MM.1S (cell line): ENCODE measurements around the gene TES.

Experiments used
- DNase-seq: peaks from one replicate; pipeline ENCODE4 v3.0.0-alpha.2; 2015
- H2AFZ ChIP-seq: fragments of 300-600 bp; sonication (generic); 2 replicates; pipeline ENCODE4 v1.6.0; 2016; ENCODE audit warnings: antibody characterized with exemption, low read length
- H3F3A ChIP-seq: fragments of 300-600 bp; sonication (generic); 2 replicates; pipeline ENCODE4 v1.6.1; 2016; ENCODE audit warnings: mild to moderate bottlenecking, antibody characterized with exemption, low read length, moderate library complexity, mixed read lengths; ENCODE audit not compliant: insufficient read depth
- H3K27ac ChIP-seq: fragments of 300-600 bp; sonication (generic); 2 replicates; pipeline ENCODE4 v1.5.1; 2016; ENCODE audit warnings: mild to moderate bottlenecking, low read length
- H3K27me3 ChIP-seq: fragments of 300-600 bp; sonication (generic); replicated peaks from 2 replicates; pipeline ENCODE4 v1.6.0; 2016; ENCODE audit warnings: low read length; ENCODE audit not compliant: insufficient read depth
- H3K36me3 ChIP-seq: fragments of 300-600 bp; sonication (generic); replicated peaks from 2 replicates; pipeline ENCODE4 v1.6.1; 2016; ENCODE audit warnings: mild to moderate bottlenecking, low read length, mixed read lengths; ENCODE audit not compliant: insufficient read depth
- H3K4me1 ChIP-seq: fragments of 300-600 bp; sonication (generic); 2 replicates; pipeline ENCODE4 v1.6.1; 2016; ENCODE audit warnings: low read length, mixed read lengths
- H3K4me2 ChIP-seq: fragments of 300-600 bp; sonication (generic); 2 replicates; pipeline ENCODE4 v1.6.0; 2016; ENCODE audit warnings: low read depth, low read length
- H3K4me3 ChIP-seq: fragments of 300-600 bp; sonication (generic); 2 replicates; pipeline ENCODE4 v1.5.1; 2016; ENCODE audit warnings: low read length, mixed read lengths
- H3K79me2 ChIP-seq: fragments of 300-600 bp; sonication (generic); 2 replicates; pipeline ENCODE4 v1.6.1; 2016; ENCODE audit warnings: mixed run types, low read length, mixed read lengths
- H3K9ac ChIP-seq: fragments of 300-600 bp; sonication (generic); 2 replicates; pipeline ENCODE4 v1.6.1; 2016; ENCODE audit warnings: low read length, mixed read lengths
- H3K9me2 ChIP-seq: fragments of 300-600 bp; sonication (generic); replicated peaks from 2 replicates; pipeline ENCODE4 v1.6.1; 2016; ENCODE audit warnings: mild to moderate bottlenecking, low read length, mixed read lengths; ENCODE audit not compliant: insufficient read depth
- H3K9me3 ChIP-seq: fragments of 300-600 bp; sonication (generic); replicated peaks from 2 replicates; pipeline ENCODE4 v1.6.1; 2016; ENCODE audit warnings: mild to moderate bottlenecking, low read length, mixed read lengths; ENCODE audit not compliant: insufficient read depth
- H4K20me1 ChIP-seq: fragments of 300-600 bp; sonication (generic); 2 replicates; pipeline ENCODE4 v1.6.1; 2016; ENCODE audit warnings: mild to moderate bottlenecking, low read length, moderate library complexity, mixed read lengths; ENCODE audit not compliant: insufficient read depth
- EZH2 ChIP-seq: fragments of 300-600 bp; sonication (generic); optimal IDR thresholded peaks from 2 replicates; pipeline ENCODE3; 2017; ENCODE audit warnings: low read depth, mild to moderate bottlenecking, antibody characterized with exemption, low read length, mixed read lengths
- EZH2phosphoT487 ChIP-seq: fragments of 300-600 bp; sonication (generic); IDR thresholded peaks from 2 replicates; pipeline ENCODE4 v1.6.1; 2018; ENCODE audit warnings: antibody characterized with exemption, low read length
- TF ChIP-seq, protein P1 (sequence below): fragments of 300-600 bp; sonication (generic); IDR thresholded peaks from 2 replicates; pipeline ENCODE4 v1.5.1; 2016; ENCODE audit warnings: antibody characterized with exemption, low read length, mixed read lengths

TES gene

DNA sequence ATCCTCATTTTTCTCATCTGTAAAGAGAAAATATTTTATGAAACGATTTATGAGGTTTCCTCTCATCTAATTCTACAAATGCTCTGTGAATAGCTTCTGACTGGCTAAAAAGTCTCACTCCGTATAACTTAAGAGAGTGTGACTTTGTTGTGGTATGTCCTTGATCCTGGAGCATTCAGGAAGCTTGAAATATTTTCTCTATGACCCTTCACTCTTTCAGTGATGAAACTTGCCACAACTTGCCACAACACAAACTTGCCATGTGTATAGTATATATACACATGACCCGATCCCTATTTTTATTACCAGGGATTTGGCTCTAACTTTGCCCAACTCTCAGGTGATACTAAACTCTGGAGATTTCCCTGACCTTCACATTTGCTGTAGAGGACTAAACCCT is 74.1 kb downstream of the TES start:
- Histone ChIP-seq H3K4me2 (no peak overlapping the region), H3K27me3 (no peaks in the 10 kb centered on the region), H3K9me3 (no peaks in the 10 kb centered on the region), H3K9ac (no peak overlapping the region), H3K4me1 (no peaks in the 10 kb centered on the region), H4K20me1 (no peaks in the 10 kb centered on the region), H3K27ac (no peak overlapping the region), H3K9me2 (no peaks in the 10 kb centered on the region), H3K36me3 (no peaks in the 10 kb centered on the region), H2AFZ (no peak overlapping the region), H3K79me2 (no peaks in the 10 kb centered on the region), H3F3A (no peaks in the 10 kb centered on the region), H3K4me3 (no peak overlapping the region)
- TF ChIP-seq EZH2phosphoT487 = no peak
- no peak for TF ChIP-seq EZH2
- TF ChIP-seq, protein P1, sequence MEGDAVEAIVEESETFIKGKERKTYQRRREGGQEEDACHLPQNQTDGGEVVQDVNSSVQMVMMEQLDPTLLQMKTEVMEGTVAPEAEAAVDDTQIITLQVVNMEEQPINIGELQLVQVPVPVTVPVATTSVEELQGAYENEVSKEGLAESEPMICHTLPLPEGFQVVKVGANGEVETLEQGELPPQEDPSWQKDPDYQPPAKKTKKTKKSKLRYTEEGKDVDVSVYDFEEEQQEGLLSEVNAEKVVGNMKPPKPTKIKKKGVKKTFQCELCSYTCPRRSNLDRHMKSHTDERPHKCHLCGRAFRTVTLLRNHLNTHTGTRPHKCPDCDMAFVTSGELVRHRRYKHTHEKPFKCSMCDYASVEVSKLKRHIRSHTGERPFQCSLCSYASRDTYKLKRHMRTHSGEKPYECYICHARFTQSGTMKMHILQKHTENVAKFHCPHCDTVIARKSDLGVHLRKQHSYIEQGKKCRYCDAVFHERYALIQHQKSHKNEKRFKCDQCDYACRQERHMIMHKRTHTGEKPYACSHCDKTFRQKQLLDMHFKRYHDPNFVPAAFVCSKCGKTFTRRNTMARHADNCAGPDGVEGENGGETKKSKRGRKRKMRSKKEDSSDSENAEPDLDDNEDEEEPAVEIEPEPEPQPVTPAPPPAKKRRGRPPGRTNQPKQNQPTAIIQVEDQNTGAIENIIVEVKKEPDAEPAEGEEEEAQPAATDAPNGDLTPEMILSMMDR = no peak
- no peak for DNase-seq

DNA sequence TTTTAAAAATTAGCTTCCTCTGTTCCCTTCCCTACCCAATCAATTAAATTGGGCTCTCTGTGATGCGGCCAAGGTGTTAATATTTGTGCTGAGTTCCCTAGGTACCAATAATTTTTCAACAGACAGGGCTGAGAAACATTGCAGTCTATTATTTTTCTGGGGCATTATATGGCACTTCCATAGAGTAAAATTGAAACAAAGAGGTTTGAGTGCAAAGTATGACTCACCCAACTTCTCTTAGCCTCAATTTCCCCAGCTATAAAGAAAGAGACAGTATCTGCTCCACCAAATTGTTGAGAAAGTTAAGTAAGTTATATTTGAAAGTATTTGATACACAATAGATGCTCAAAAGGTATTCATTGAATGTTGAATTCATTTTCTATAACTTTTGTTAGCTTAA is 74.9 kb downstream of the TES start:
- Histone ChIP-seq H3K36me3 (no peaks in the 10 kb centered on the region), H3K9ac (no peak overlapping the region), H2AFZ (no peak overlapping the region), H3K27ac (no peak overlapping the region), H3K9me2 (no peaks in the 10 kb centered on the region), H3F3A (no peaks in the 10 kb centered on the region), H3K27me3 (no peaks in the 10 kb centered on the region), H3K4me2 (no peak overlapping the region), H3K4me1 (no peaks in the 10 kb centered on the region), H3K79me2 (no peaks in the 10 kb centered on the region), H4K20me1 (no peaks in the 10 kb centered on the region), H3K9me3 (no peaks in the 10 kb centered on the region), H3K4me3 (no peak overlapping the region)
- DNase-seq = no peak
- TF ChIP-seq, protein P1 = no peak
- TF ChIP-seq EZH2phosphoT487 = no peak
- TF ChIP-seq EZH2 = no peak

DNA sequence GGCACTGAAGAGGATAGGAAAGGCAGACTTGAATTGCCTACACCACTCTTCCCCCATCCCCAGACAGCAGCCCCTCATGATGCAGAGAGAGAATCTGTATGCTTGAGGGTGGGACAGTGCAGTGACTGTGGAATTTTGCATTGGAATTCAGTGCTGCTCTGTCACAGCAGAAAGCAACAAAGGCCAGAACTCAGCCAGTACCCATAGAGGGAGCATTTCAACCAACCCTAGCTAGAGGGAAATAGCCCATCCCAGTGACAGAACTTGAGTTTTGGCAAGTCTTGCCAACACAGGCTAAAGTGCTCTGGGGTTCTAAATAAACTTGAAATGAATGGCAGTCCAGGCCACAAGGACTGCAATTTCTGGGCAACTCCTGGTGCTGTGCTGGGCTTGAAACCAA is 80.4 kb downstream of the TES start:
- Histone ChIP-seq H3K79me2 (no peaks in the 10 kb centered on the region), H3K9me2 (no peaks in the 10 kb centered on the region), H3K4me3 (no peak overlapping the region), H3K4me2 (no peak overlapping the region), H4K20me1 (no peaks in the 10 kb centered on the region), H3K27me3 (no peaks in the 10 kb centered on the region), H3F3A (no peaks in the 10 kb centered on the region), H3K36me3 (no peaks in the 10 kb centered on the region), H2AFZ (no peak overlapping the region), H3K9me3 (no peaks in the 10 kb centered on the region), H3K9ac (no peak overlapping the region), H3K4me1 (no peaks in the 10 kb centered on the region), H3K27ac (no peak overlapping the region)
- no peak for TF ChIP-seq EZH2
- TF ChIP-seq, protein P1 = no peak
- no peak for TF ChIP-seq EZH2phosphoT487
- DNase-seq = no peak
